Measurements from ENCODE around the gene IL25. TPM values are rescaled to one million over a fixed set of nuclear protein-coding genes. Genes with fewer than 3 reads are reported as not detected.
"Not testable (repeated sequence)": the region's sequence is repeated elsewhere in the genome, so short reads cannot be mapped to it uniquely, and the experiment has no call there.

IL25 gene
- polyA plus RNA-seq, 3 donors: not detected

- no peak for DNase-seq (ENCODE audit: low read depth in 3 of 3, low spot score in 2 of 3)
Measured at GRCh38 chr14:23387916-23388882, 15.6 kb downstream of the IL25 start.

GRCh38 chr14:23388996-23389395 lies 16.4 kb downstream of the IL25 start:
- DNase-seq (ENCODE audit: low read depth in 3 of 3, low spot score in 2 of 3): no peak

- no peak for DNase-seq (ENCODE audit: low read depth in 3 of 3, low spot score in 2 of 3)
Measured at GRCh38 chr14:23389396-23389795, 16.8 kb downstream of the IL25 start.

GRCh38 chr14:23389871-23390270 lies 17.3 kb downstream of the IL25 start:
- DNase-seq (ENCODE audit: low read depth in 3 of 3, low spot score in 2 of 3): not testable (repeated sequence)

- no peak for DNase-seq (ENCODE audit: low read depth in 3 of 3, low spot score in 2 of 3)
Measured at GRCh38 chr14:23392613-23393012, 20.0 kb downstream of the IL25 start.

GRCh38 chr14:23396126-23396525 lies 23.5 kb downstream of the IL25 start:
- DNase-seq (ENCODE audit: low read depth in 3 of 3, low spot score in 2 of 3): no peak

- no peak for DNase-seq (ENCODE audit: low read depth in 3 of 3, low spot score in 2 of 3)
Measured at GRCh38 chr14:23396781-23397407, 24.3 kb downstream of the IL25 start.

- no peak for DNase-seq (ENCODE audit: low read depth in 3 of 3, low spot score in 2 of 3)
Measured at GRCh38 chr14:23398348-23398747, 25.7 kb downstream of the IL25 start.

- DNase-seq (ENCODE audit: low read depth in 3 of 3, low spot score in 2 of 3): no peak
Measured at GRCh38 chr14:23399136-23399535, 26.5 kb downstream of the IL25 start.

GRCh38 chr14:23399591-23399990 lies 27.0 kb downstream of the IL25 start:
- peak in 1 of 3 donors; percentile 4 for DNase-seq (ENCODE audit: low read depth in 3 of 3, low spot score in 2 of 3)

GRCh38 chr14:23400496-23401149 lies 28.0 kb downstream of the IL25 start:
- not testable (repeated sequence) for DNase-seq (ENCODE audit: low read depth in 3 of 3, low spot score in 2 of 3)

- DNase-seq (ENCODE audit: low read depth in 3 of 3, low spot score in 2 of 3): no peak
Measured at GRCh38 chr14:23401291-23401690, 28.7 kb downstream of the IL25 start.

GRCh38 chr14:23402296-23403138 lies 29.9 kb downstream of the IL25 start:
- DNase-seq (ENCODE audit: low read depth in 3 of 3, low spot score in 2 of 3): no peak

GRCh38 chr14:23403139-23403438 lies 30.5 kb downstream of the IL25 start:
- DNase-seq (ENCODE audit: low read depth in 3 of 3, low spot score in 2 of 3): no peak

GRCh38 chr14:23403908-23404307 lies 31.3 kb downstream of the IL25 start:
- DNase-seq (ENCODE audit: low read depth in 3 of 3, low spot score in 2 of 3): no peak

GRCh38 chr14:23404331-23404900 lies 31.8 kb downstream of the IL25 start:
- DNase-seq (ENCODE audit: low read depth in 3 of 3, low spot score in 2 of 3): no peak

- no peak for DNase-seq (ENCODE audit: low read depth in 3 of 3, low spot score in 2 of 3)
Measured at GRCh38 chr14:23405096-23405495, 32.5 kb downstream of the IL25 start.

GRCh38 chr14:23405516-23406025 lies 33.0 kb downstream of the IL25 start:
- no peak for DNase-seq (ENCODE audit: low read depth in 3 of 3, low spot score in 2 of 3)

- no peak for DNase-seq (ENCODE audit: low read depth in 3 of 3, low spot score in 2 of 3)
Measured at GRCh38 chr14:23406244-23406643, 33.6 kb downstream of the IL25 start.

- DNase-seq (ENCODE audit: low read depth in 3 of 3, low spot score in 2 of 3): no peak
Measured at GRCh38 chr14:23406725-23407355, 34.2 kb downstream of the IL25 start.

Measured in right renal cortex interstitium (tissue), 3 donors.